Neuronal stem cell (in vitro differentiated cells): Measurements from ENCODE around the gene MYO3B.

ENCODE experiments used
- DNase-seq: peaks from one replicate; pipeline ENCODE4 v3.0.0-alpha.2; 2013; ENCODE audit warnings: low spot score
- H2AFZ ChIP-seq: one replicate; pipeline ENCODE4 v1.6.1; 2013; ENCODE audit warnings: mild to moderate bottlenecking, low read length, inconsistent platforms
- H2AK5ac ChIP-seq: 2 replicates; pipeline ENCODE4 v1.6.1; 2013; ENCODE audit warnings: low read depth, mild to moderate bottlenecking, inconsistent platforms, low read length, moderate library complexity, mixed read lengths
- H2BK120ac ChIP-seq: 2 replicates; pipeline ENCODE4 v1.6.1; 2013; ENCODE audit warnings: low read depth, mild to moderate bottlenecking, inconsistent platforms, low read length, moderate library complexity, mixed read lengths
- H2BK12ac ChIP-seq: one replicate; pipeline ENCODE4 v1.6.1; 2013; ENCODE audit warnings: low read length, inconsistent platforms
- H2BK15ac ChIP-seq: 2 replicates; pipeline ENCODE4 v1.6.1; 2013; ENCODE audit warnings: mild to moderate bottlenecking, low read length, inconsistent platforms, mixed read lengths
- H2BK5ac ChIP-seq: one replicate; pipeline ENCODE4 v1.6.1; 2013; ENCODE audit warnings: inconsistent platforms, mild to moderate bottlenecking, low read length, moderate library complexity
- H3K14ac ChIP-seq: one replicate; pipeline ENCODE4 v1.6.1; 2013; ENCODE audit warnings: low read length, inconsistent platforms
- H3K18ac ChIP-seq: 2 replicates; pipeline ENCODE4 v1.6.1; 2013; ENCODE audit warnings: low read length, inconsistent platforms
- H3K23ac ChIP-seq: 2 replicates; pipeline ENCODE4 v1.6.1; 2013; ENCODE audit warnings: low read depth, mild to moderate bottlenecking, mixed read lengths, low read length, inconsistent platforms; ENCODE audit not compliant: poor library complexity
- H3K27ac ChIP-seq: replicated peaks from 3 replicates; pipeline ENCODE4 v1.5.1; 2013; ENCODE audit warnings: low read length, inconsistent platforms
- H3K27me3 ChIP-seq, 3 experiments: 2 replicates each; pipeline ENCODE4 v1.6.1; 2013; ENCODE audit warnings: low read length in 3 of 3, mild to moderate bottlenecking in 2 of 3, inconsistent platforms in 1 of 3, low read depth in 1 of 3, mixed read lengths in 1 of 3, moderate library complexity in 1 of 3; ENCODE audit not compliant: control insufficient read depth in 3 of 3, insufficient read depth in 3 of 3
- H3K36me3 ChIP-seq, 2 donors: replicated peaks in 1 of 2; 2 replicates each; pipeline ENCODE4 v1.6.1; 2013; ENCODE audit warnings: low read length in 2 of 2; ENCODE audit not compliant: control insufficient read depth in 2 of 2, insufficient read depth in 2 of 2
- H3K4ac ChIP-seq: 2 replicates; pipeline ENCODE4 v1.6.1; 2013; ENCODE audit warnings: inconsistent platforms, mild to moderate bottlenecking, low read length, moderate library complexity
- H3K4me1 ChIP-seq, 2 donors: 1 replicate in 1 of 2; 2 replicates in 1 of 2; pipeline ENCODE4 v1.6.1; 2013; ENCODE audit warnings: low read length in 2 of 2, low read depth in 1 of 2; ENCODE audit not compliant: control insufficient read depth in 2 of 2, insufficient read depth in 1 of 2
- H3K4me2 ChIP-seq: one replicate; pipeline ENCODE4 v1.6.1; 2013; ENCODE audit warnings: mild to moderate bottlenecking, low read length, inconsistent platforms; ENCODE audit not compliant: insufficient read depth, poor library complexity, severe bottlenecking
- H3K4me3 ChIP-seq, 2 donors: 2 replicates each; pipeline ENCODE4 v1.5.1; 2013; ENCODE audit warnings: low read length in 2 of 2, mild to moderate bottlenecking in 2 of 2, inconsistent platforms in 1 of 2, moderate library complexity in 1 of 2
- H3K79me1 ChIP-seq: one replicate; pipeline ENCODE4 v1.6.1; 2013; ENCODE audit warnings: low read depth, mild to moderate bottlenecking, inconsistent platforms, low read length, moderate library complexity
- H3K9ac ChIP-seq: one replicate; pipeline ENCODE4 v1.6.1; 2013; ENCODE audit warnings: mild to moderate bottlenecking, low read depth, low read length, inconsistent platforms; ENCODE audit not compliant: poor library complexity
- H3K9me3 ChIP-seq, 2 donors: replicated peaks in 1 of 2; 2 replicates each; pipeline versions ENCODE3 to v1.6.1; 2013; ENCODE audit warnings: low read length in 2 of 2, mild to moderate bottlenecking in 2 of 2, inconsistent platforms in 1 of 2, low read depth in 1 of 2, mixed read lengths in 1 of 2, moderate library complexity in 1 of 2; ENCODE audit not compliant: control insufficient read depth in 2 of 2, insufficient read depth in 1 of 2
- H4K8ac ChIP-seq: one replicate; pipeline ENCODE4 v1.6.1; 2013; ENCODE audit warnings: low read depth, mild to moderate bottlenecking, inconsistent platforms, low read length, moderate library complexity
- H4K91ac ChIP-seq: one replicate; pipeline ENCODE4 v1.6.1; 2013; ENCODE audit warnings: low read length, low read depth, mild to moderate bottlenecking, inconsistent platforms; ENCODE audit not compliant: poor library complexity
- WGBS, 2 donors: extraction: QIAGEN DNeasy Blood & Tissue Kit; methylation state at CpG; one replicate each; pipeline ENCODE4 v1.1.7; 2013; ENCODE audit warnings: missing lambda C conversion rate in 2 of 2, mixed read lengths in 1 of 2; ENCODE audit not compliant: insufficient read length in 2 of 2, insufficient replicate concordance in 1 of 2; ENCODE audit errors: extremely low coverage in 2 of 2; 5-methylcytosine and 5-hydroxymethylcytosine counted together

Gene MYO3B

GRCh38 chr2:170227507-170227947, 49.6 kb downstream of the MYO3B start:
- no peak for DNase-seq
- Histone ChIP-seq H3K27me3 (no peaks in the 10 kb centered on the region), H2AFZ (no peak overlapping the region), H3K4ac (no peak overlapping the region), H2BK5ac (no peak overlapping the region), H2BK120ac (no peak overlapping the region), H3K4me3 (no peak overlapping the region), H3K9me3 (no peaks in the 10 kb centered on the region), H3K4me1 (peaks cover 2 to 12% of the 10 kb centered on the region in 2 donors), H3K4me2 (no peak overlapping the region), H3K23ac (no peak overlapping the region), H4K8ac (no peak overlapping the region), H2AK5ac (no peak overlapping the region), H3K9ac (no peak overlapping the region), H3K79me1 (no peaks in the 10 kb centered on the region), H2BK15ac (no peak overlapping the region), H3K18ac (no peak overlapping the region), H2BK12ac (no peak overlapping the region), H3K14ac (no peak overlapping the region), H4K91ac (no peak overlapping the region), H3K27ac (no peak overlapping the region), H3K36me3 (no peaks in the 10 kb centered on the region)
- no CpG with 5 or more reads among the region's 4 CpGs for WGBS, 2 donors

- H3K79me1 ChIP-seq = no peaks in the 10 kb centered on the region
- H3K27ac ChIP-seq = no peak overlapping the region
- H2AK5ac ChIP-seq = no peak overlapping the region
- H3K4me2 ChIP-seq = no peak overlapping the region
- H2BK12ac ChIP-seq = no peak overlapping the region
- no peak for DNase-seq
- no peaks in the 10 kb centered on the region for H3K27me3 ChIP-seq
- no peak overlapping the region for H3K9ac ChIP-seq
- no peak overlapping the region for H3K4ac ChIP-seq
- peaks cover 0 to 8% of the 10 kb centered on the region in 2 donors for H3K4me1 ChIP-seq
- no peak overlapping the region for H4K91ac ChIP-seq
- H3K14ac ChIP-seq = no peak overlapping the region
- H3K36me3 ChIP-seq = no peaks in the 10 kb centered on the region
- H3K9me3 ChIP-seq = no peaks in the 10 kb centered on the region
- no peak overlapping the region for H3K23ac ChIP-seq
- no peak overlapping the region for H2BK5ac ChIP-seq
- H2BK15ac ChIP-seq = no peak overlapping the region
- H2AFZ ChIP-seq = no peak overlapping the region
- WGBS, 2 donors = no CpG with 5 or more reads among the region's 4 CpGs
- H3K4me3 ChIP-seq = no peak overlapping the region
- H3K18ac ChIP-seq = no peak overlapping the region
- H2BK120ac ChIP-seq = no peak overlapping the region
- H4K8ac ChIP-seq = no peak overlapping the region
Measured at GRCh38 chr2:170227951-170228350, 50.0 kb downstream of the MYO3B start.

GRCh38 chr2:170228429-170228828, 50.5 kb downstream of the MYO3B start:
- Histone ChIP-seq H3K23ac (no peak overlapping the region), H2BK5ac (no peak overlapping the region), H3K9me3 (no peaks in the 10 kb centered on the region), H3K27me3 (no peaks in the 10 kb centered on the region), H3K4ac (no peak overlapping the region), H3K9ac (no peak overlapping the region), H2AK5ac (no peak overlapping the region), H2BK12ac (no peak overlapping the region), H3K14ac (no peak overlapping the region), H3K4me3 (no peak overlapping the region), H3K18ac (no peak overlapping the region), H2AFZ (no peak overlapping the region), H2BK15ac (no peak overlapping the region), H3K79me1 (no peaks in the 10 kb centered on the region), H4K91ac (no peak overlapping the region), H3K36me3 (no peaks in the 10 kb centered on the region), H3K4me2 (no peak overlapping the region), H3K27ac (no peak overlapping the region), H4K8ac (no peak overlapping the region), H2BK120ac (no peak overlapping the region), H3K4me1 (peaks cover 0 to 8% of the 10 kb centered on the region in 2 donors)
- no peak for DNase-seq
- no CpG with 5 or more reads among the region's 3 CpGs for WGBS, 2 donors

- Histone ChIP-seq H3K9ac (no peak overlapping the region), H4K8ac (no peak overlapping the region), H2AK5ac (no peak overlapping the region), H3K23ac (no peak overlapping the region), H3K14ac (no peak overlapping the region), H3K4me3 (no peak overlapping the region), H4K91ac (no peak overlapping the region), H3K4ac (no peak overlapping the region), H2BK15ac (no peak overlapping the region), H2BK120ac (no peak overlapping the region), H3K36me3 (no peaks in the 10 kb centered on the region), H3K27ac (no peak overlapping the region), H3K18ac (no peak overlapping the region), H3K9me3 (no peaks in the 10 kb centered on the region), H2BK12ac (no peak overlapping the region), H3K79me1 (no peaks in the 10 kb centered on the region), H3K4me1 (peaks cover 0 to 8% of the 10 kb centered on the region in 2 donors), H3K27me3 (no peaks in the 10 kb centered on the region), H3K4me2 (no peak overlapping the region), H2AFZ (no peak overlapping the region), H2BK5ac (no peak overlapping the region)
- no peak for DNase-seq
Measured at GRCh38 chr2:170229125-170229524, 51.2 kb downstream of the MYO3B start.
